UCSD-AML1 (cell line): Measurements from ENCODE around the gene PTPRK.
A peak's percentile ranks its signal among the peaks of the same experiment; 100 is the strongest.

Source experiments
- DNase-seq: peaks from one replicate; lab custom pipeline; 2025; ENCODE audit not compliant: unreplicated experiment; lab: John Stamatoyannopoulos, UW

Gene PTPRK

DNA sequence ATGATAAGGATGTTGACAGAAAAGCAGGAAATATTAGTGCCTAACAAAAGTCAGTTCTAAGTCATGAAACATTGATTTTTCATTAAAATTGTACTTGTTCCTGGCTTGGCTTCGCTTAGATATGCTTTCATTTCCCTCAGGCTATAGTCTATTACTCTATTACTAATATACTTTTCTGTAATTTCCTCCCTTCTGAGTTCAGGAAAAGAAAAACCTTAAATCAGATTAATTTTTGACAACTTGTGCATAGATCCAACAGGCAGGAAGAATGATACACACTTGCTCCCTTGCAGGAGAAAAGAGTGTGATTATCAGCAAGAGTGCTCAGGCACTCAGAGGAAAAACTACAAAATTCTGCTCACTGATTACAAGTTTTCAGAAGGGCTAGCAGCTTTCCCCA, 474.4 kb downstream of the PTPRK start:
- no peak for DNase-seq

DNA sequence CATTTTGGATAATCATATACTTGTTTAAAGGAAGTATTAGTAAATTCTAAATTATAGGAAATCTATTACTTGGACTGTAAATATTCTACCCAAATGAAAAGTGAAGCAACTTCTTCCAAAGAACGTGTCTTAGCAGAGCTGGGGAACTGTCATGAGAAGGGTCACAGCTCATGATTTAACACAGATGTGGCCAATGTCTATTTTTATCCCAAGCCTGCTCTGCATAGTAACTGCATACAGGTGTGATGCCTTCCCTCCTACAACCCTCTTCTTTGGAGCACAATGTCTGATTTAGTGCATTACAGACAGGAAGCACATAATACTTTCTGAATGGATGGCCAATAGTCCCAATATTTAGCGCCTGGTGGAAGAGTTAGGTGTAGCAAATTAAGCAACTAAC, 480.9 kb downstream of the PTPRK start:
- DNase-seq: no peak

DNA sequence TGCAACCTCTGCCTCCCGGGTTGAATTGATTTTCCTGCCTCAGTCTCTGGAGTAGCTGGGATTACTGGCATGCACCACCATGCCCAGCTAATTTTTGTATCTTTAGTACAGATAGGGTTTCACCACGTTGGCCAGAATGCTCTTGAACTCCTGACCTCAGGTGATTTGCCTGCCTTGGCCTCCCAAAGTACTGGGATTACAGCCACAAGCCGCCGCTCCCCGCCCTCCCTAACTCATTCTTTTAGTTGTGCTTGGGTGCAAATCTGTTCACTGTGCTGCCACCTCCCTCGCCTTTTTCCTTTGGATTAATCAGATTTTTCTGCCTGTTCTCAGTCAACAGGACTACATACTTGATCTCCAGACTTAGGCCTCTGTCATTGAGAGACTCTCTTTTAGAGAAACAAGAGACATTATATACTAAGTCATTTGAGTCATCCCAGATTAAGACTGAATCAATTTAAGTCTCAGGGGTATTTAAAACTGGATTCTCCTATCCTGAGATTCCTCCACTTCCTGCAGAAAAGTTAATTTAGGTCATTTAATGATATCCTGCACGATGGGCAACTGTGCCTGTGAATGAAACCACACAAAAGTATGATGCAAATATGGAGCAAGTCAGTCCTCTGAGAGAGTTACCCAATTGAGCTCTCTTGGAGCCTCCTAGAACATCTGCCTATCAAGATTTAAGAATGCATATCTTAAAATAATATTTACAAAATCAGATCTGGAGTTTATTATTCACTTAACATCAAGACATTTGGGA, 483.4 kb downstream of the PTPRK start:
- DNase-seq: no peak

DNA sequence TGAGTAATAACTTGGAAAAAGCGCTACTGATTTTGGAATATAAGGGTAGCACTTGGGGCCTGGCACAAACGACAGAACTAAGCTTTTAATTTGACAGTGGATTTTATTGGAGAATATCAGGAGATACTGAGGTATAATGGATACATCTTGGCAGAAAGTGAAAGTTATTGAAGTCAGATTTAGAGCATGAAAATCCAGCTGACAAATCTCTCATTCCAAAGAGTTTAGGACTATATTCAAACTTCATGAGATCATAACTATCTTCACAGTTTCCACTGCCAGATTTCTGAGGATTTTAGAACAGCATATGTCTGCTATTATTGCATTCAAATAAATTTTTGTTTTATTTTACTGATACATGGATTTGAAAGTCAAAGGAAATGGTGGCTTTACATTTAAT, 487.2 kb downstream of the PTPRK start:
- DNase-seq: no peak

DNA sequence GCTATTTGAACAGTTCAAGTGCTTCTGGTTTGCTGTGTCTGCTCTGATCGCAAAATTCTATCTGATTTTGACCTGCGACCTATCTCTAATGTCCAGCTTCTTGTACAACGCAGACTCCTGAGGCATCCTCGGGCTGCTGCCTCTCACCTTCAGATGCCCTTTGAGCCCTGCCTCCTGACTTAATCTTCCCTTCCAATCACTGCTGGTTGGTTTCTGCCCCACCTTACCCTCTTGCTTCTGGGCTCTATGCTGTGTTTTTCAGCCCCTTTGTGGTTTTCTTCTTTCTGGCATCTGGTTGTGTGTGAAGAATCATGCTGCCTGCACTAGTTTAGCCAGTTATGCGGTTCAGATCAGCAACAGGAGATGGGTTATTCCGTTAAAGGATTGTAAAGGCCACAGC, 488.4 kb downstream of the PTPRK start:
- no peak for DNase-seq

DNA sequence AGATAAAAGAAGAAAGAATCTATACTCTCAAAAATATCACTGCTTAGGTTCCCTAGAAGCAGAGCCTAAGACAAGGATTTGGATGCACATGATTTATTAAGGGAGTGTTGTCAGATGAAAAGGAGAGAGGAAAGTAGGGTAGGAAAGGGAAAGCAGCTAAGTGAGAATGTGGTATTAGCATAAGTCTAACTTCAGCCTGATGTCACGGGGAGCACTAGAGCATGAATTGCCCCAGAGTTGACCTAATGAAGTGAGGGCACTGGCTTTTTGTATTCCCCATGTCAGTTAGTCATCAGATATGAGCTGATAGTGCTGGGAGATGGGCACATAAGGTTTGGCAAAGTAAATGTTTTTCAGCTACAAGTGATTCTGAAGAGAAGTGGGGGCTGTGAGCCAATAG, 490.6 kb downstream of the PTPRK start:
- DNase-seq: no peak

DNA sequence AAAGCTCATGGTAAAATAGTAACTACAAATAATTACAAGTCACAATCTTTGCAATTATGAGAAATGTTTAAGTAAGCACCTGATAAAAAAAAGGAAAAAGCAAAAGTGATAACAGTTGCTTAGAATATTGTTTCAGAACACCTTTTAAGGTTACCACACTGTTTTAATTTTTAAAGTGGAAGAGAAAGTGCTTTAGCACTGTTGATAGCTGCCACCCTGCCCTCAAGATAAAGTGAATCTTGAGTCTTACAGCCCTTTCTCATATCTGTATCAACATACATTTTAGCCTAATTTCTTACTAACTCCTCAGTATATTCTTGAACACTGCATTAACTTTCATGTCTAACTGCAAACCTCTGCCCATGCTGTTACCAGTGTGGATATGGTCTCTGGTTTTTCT, 492.2 kb downstream of the PTPRK start:
- no peak for DNase-seq

DNA sequence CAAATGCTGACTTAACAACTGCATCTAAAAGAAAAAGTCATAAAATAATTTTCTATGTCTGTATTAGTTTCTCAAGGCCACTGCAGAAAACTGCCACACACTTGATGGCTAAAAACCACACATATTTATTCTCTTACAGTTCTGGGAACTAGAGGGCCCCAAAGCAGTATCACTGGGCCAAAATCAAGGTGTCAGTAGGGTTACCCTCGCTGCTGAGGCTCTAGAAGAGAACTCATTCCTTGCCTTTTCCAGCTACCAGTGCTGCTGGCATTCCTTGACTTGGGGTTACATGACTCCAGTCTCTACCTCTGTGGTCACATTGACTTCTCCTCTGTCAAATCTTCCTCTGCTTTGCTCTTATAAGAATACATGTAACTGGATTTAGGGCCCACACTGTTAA, 494.9 kb downstream of the PTPRK start:
- DNase-seq: no peak

DNA sequence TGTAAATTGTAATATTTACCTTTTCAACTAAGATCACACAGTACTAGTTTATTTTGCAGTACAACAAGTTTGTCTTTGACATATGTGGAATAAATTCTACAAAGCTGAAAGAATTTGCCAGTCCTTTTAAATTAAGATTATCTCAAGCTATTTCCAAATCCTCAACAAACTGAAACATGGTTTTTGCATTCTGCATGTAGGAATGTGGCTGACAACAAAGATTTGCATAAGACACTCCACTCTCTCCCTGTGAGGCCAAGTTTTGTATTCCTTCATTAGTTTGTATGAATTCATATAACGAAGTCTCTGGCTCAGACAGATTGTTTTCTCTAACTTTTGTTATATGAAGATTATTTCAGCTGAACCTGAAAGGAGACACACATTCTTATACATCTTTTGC, 495.4 kb downstream of the PTPRK start:
- no peak for DNase-seq

DNA sequence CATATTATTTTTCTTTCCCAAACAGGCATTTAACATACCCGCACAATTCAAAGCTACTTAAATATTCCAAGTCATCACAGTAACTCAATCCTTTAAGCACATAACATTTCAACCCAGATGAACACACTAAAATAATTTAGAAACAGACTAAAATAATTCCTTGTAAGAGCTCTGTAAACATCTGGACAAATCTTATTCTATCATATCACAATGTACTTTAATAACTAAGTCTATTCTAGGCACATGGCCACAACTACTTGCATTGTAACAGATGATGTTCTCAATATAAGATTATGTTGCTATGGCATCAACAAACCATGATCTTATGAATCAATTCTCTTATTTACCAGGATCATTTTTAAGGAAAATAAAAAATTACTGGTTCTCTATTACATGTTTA, 496.4 kb downstream of the PTPRK start:
- DNase-seq: no peak

DNA sequence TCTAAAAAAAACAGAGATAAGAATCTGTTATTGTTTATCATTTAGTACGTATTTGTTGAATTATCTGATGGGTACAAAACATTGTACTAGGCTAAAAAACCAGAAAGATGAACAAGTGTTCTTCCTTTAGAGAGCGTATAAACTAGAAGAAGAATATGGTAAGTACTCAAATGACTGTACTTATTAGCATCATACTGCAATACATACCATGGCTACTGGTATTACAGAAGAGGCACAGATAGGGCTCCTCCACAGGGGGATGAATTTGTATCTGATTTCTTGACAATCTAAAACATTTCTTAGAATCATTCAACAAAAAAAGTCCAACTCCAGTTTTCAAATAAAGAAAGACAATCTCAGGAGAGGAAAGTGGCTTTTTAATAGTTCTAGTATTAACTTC, 501.6 kb downstream of the PTPRK start:
- no peak for DNase-seq

DNA sequence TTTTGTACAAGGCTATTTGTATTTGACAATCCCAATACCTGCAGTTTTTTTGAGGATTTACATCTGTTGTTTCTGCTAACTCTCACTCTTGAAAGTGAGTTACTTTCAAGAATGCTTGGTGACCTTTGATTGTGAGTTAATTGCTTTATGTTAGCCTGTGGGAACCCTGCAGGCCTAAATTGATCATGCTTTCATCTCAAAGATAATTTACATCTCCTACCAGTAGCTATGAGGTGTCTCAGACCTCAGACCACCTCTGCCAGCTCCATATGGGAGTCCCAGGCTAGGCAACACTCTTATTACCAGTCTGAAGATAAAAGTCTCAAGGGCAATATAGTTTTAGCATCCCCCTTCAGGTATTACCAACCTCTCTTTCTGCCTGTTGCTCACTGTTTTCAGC, 503.1 kb downstream of the PTPRK start:
- no peak for DNase-seq

DNA sequence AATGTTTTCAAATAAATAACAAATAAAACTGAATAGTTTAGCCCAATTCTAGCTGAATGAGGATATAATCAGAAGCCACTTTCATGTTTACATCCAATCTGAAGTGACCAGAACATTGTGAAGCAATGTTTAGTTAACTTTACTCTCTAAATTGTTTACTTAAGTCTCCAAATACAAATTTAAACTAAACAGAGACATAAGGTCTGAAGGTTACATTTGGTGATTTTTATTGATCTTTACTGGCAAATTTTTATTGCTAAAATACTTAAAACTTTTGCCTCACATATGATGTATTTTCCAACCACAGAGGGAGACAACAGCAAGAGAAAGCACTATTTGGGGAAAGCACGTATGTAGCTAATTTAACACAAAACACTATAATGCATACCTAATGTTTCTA, 512.7 kb downstream of the PTPRK start:
- no peak for DNase-seq

DNA sequence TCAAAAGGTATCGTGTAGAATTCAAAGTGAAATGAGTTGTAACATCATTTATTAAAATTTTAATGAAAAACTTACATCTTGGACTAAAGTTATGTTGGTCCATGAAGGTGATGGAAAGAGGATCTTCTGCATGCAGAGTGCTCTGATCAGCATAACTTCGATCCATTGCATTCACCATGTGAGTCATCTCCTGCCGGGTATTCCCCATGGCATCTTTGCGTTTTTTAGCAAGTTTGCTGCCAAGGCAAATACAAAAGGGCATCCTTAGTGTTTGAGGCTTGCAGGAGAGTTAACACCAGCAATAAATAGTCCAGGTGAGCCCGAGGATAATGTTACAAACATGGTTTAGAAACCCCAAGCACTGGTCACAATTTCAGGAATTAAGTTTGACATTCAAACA, 515.4 kb downstream of the PTPRK start:
- DNase-seq: no peak

DNA sequence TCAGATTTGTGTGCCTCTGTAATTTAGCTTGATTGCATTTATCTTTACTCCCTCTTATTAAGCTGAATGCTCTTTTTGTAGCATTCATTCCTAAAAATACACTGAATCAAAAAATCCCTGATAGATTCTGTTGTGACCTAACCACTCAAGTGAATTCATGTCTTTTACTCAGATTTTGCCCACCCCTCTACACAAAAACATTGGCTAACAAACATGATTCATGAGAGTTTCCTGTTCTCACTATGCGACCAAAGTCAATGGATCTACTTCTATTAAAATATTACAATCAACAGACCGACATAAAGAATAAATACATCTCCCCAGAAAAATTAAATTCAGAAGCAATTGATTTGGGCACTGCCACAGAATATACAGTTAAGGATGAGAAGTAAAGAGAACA, 520.0 kb downstream of the PTPRK start:
- DNase-seq: no peak

DNA sequence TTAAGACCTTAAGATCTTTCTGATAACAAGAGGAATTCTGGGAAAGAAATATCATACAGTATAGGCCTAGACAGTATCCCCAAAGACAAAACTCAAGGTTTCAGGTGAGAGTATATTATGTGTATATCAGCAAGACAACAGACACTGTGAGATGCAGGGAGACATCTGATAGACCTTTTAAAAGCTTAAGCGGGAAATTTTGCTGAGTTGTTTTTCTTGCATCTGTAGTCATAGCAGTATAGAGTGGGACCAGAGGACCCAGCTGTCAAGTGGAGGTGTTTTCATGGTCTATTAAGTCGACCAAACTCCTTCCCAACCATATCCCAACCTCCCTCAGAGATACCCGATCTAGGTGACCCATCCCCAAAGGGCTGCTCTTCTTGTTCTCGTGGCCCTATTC, 521.4 kb downstream of the PTPRK start:
- no peak for DNase-seq

DNA sequence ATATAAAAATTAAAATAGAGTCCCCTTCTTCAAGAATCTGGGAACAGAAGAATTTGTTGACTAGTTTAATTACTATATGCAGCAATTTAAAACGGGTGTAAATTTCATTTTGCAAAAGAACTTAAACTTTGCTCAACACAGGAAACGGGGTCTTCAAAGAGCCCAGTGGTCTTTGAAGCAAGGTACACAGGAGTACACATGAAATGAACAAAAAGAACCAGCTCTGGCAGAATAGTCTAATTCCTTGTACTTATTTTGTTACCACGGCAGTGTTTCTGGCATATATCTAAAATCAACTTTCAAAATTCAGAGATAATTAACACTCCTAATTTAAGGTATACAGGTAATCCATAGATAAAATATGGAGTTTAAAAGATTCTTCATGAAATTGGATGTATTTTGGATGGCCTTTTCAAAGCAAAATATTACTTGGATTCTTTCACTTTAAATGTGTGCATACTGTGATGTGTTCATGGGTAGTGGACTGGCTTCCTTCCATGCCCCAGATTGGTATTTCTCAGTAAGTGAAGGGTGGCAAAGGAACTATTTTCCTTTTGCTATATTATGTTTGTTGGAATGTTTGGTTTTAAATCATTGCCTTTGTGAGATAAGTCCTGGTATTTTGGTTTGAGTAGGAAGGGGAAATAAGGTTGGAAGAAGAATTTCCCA, 522.8 kb downstream of the PTPRK start:
- no peak for DNase-seq

DNA sequence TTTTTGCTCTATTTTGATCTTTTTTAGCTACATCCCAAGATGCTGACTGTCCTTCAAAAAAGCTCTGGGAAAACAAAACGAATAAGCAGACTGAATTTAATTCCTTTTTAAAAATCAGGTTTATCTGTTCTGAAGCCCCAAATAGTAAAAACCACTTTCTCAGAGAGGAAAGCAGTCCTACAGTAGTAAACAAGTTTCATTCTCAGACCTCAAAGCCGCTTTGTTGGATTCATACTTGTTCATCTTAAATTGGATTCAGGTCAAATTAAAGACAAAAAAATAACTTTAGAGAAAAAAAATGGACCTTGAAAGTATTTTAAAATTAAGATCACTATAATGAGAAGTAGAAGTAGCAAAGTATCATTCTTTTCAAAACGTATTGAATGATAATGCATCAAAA, 523.5 kb downstream of the PTPRK start:
- DNase-seq: no peak

DNA sequence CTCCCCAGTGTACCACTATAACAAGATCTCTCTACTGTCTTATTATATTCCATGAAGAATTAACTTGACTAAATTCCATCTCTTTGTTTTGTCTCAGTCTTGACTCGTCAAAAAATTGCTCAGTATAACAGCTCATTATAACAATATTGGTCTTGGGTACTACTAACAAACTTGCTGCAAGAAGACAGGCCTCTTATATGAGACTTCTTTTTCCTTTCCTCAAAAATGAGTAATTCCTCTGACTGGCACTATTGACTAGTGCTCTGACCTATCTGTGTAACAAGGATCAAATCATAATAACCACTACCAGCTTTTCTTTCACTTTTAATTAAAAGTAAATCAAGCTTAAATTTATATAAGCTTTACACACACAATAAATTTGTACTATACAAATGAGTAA, 528.3 kb downstream of the PTPRK start:
- DNase-seq: no peak

DNA sequence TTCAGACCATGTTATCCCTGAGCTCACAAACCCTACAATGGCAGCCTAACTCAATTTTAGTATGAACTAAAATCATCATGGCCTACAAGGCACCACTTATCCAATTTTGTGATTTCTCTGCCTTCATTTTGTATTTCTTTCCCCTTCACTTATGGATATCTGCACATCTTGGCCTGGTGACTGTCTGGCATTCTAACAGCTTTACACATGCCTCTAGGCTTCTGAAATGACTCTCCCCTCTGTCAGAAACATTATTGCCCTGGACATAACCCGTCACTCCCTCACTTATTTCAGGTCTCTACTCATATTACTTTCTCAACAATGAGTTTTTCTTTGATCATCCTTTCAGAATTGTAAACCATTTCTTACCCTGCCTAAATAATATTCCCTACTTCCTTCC, 530.3 kb downstream of the PTPRK start:
- no peak for DNase-seq

DNA sequence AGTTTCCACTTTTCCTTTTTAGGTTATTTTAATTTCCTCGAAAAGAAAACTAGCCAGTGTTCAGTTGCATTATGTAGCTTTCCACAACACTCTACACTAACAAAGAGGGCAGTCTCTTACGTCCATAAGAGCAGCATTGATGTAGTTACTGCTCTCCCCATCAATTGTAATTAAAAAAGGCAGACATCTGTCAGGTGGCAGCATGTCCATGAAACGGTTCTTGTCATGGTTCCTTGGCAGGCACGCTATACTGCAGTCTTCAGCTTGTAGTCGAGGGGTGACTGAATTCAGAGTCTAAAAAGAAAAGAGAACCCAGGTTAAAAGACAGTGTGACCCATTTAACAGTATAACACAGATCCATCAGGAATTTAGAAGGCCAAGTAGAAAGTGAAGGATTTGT, 539.4 kb downstream of the PTPRK start:
- no peak for DNase-seq

DNA sequence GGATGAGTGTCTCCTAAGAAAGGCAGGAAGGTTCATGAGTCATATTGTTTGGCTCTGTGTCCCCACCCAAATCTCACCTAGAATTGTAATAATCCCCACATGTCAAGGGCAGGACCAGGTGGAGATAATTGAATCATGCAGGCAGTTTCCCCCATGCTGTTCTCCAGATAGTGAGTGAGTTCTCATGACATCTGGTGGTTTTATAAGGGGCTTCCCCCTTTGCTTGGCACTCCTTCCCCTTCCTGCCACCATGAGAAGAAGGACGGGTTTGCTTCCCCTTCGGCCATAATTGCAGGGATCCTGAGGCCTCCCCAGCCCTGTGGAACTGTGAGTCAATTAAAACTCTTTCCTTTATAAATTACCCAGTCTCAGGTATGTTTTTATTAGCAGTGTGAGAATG, 542.2 kb downstream of the PTPRK start:
- peak; percentile 14 for DNase-seq

DNA sequence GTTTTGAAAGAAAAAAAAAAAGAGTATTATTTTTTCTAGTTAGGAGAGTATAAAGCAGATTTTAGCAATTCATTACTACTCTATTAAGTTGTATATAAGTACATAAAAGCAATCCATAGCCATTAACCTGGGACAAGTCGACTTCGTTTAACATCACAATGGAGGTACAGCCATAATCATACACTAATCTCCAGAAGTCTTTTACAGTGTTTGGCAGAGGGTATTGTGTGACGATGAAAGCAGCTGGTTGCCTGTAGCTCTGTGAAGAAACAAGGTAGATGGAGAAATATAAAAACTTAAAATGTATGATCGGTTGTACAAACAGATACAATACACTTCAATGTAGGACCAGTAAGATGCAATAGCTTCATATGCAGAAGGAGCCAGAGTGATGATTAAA, 543.6 kb downstream of the PTPRK start:
- no peak for DNase-seq
